HG02571 (cell line): ENCODE measurements around the gene ACBD4.

Experiments
- ATAC-seq: cut with Tn5 transposase; IDR thresholded peaks from one replicate; pipeline ENCODE4 v1.9.1; 2021; ENCODE audit warnings: mild to moderate bottlenecking, moderate library complexity; ENCODE audit not compliant: unreplicated experiment

Gene ACBD4

DNA sequence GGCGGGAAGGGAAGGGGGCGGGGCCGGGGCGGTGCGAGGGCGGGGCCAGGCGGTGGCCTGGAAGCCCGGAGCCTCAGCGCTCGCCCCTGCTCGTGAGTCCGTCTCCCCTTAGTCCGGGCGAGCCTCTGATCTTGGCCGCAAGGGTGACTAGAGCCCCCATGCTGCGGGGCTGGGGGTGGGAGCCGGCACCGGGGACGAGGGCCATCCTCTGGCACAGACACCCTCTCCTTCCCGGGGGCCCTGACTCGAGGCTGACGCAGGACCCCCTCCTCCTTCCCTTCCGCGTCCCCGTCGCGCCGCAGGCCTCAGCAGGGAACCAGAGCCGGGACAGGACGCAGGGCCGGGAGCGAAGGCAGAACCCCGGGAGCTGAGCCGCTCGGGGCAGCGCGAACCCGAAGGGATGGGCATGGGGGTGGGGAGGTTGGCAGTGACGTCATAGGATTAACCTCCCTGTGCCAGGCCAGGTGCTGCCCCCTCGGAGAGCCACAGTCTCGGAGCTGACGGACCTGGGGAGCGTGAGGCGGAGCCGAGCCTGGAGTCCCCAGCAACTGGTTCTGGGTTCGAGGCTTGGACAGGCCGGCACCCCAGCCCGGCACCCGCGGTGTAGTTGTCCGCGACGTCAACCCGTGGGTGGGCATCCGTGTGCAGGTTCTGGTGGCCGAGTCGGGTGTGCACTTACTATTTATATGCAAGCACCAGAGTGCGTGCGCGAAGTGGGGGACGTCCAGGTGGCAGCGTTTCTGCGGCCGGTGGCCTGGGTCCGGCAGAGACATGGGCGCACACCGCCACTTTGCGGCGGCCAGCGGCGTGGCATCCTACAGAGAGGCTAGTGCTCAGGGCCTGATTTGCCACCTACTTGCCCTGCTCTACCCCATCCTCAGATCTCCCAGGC lies 2.7 kb upstream of the ACBD4 start:
- ATAC-seq = peak; percentile 34

DNA sequence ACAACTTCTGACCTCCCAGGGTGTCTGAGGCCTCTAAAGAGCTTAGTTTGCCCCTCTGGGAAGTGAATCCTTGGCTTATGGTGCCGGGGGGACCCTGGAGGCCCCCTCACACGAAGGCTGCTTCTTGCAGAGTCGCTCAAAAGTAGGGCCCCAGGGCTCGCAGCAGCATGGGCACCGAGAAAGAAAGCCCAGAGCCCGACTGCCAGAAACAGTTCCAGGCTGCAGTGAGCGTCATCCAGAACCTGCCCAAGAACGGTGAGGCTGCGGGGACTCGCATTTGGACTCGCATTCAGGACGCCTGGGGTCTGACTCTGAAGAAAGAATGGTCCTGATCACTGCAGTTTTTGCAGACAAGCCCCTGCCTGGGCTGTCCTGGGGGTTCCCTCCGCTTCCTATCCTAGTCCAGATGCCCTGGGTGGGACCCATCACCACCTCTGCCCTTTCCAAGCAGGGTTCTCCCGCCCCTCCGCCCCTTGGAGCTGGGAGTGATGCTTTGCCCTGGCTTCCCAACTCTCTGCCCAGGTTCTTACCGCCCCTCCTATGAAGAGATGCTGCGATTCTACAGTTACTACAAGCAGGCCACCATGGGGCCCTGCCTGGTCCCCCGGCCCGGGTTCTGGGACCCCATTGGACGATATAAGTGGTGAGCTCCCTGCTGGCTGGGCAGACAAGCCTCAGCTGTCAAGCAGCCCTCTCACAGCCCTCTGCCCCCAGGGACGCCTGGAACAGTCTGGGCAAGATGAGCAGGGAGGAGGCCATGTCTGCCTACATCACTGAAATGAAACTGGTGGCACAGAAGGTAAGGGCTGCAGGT lies 698 bp downstream of the ACBD4 start:
- no peak for ATAC-seq

DNA sequence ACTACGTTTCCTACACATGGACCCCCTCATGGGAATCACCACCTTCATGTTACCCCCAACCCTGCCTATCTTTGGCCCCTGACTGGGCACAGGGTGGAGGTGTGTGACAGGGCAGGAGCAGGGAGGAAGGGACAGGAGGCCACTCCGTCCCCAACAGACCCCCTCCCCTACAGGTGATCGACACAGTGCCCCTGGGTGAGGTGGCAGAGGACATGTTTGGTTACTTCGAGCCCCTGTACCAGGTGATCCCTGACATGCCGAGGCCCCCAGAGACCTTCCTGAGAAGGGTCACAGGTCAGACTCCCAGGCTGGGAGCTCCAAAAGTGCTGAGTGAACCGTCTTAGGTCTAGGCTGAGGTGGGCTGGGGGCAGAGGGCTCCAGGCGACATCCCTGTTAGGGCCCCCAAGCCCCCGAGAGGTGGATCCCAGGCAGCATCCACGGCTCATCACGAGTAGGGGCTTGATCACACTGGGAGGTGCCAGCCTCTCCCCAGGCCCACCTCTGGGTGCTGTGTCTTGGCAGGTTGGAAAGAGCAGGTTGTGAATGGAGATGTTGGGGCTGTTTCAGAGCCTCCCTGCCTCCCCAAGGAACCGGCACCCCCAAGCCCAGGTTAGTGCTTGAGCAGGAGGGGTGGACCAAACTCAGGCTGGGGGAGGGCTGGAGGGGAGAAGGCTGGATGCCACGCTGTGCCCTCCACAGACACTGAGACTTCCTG lies 1.5 kb downstream of the ACBD4 start:
- no peak for ATAC-seq

DNA sequence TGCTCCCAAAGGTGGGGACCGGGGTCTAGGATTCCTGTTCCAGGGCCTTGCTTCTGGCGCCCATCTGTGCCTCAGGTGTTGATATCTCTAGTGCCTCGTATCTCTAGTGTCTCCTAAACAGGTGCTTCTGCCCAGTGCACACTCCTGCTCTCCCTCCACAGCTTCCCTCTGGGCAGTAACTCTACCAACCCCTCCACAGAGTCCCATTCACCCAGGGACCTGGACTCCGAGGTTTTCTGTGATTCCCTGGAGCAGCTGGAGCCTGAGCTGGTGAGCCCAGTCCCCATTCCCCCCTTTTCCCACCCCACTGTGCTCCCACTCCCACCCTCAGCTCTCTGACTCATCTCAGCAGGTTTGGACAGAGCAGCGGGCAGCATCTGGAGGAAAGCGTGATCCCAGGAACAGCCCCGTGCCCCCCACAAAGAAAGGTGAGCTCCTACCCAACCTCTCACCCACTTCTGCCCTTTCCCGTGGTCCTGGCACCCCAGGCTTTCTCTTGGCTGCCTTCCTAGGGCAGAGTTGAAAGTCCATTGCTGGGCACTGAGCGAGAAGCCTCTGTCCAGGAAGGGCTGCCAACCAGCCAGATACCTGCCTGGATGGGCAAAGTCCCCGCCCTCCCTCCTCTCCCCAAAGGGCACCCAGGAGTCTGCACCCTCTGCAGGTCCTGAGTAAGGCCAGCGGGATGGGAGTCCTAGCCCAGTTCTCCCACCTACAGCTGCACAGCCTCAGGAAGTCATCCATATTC lies 2.2 kb downstream of the ACBD4 start:
- no peak for ATAC-seq

DNA sequence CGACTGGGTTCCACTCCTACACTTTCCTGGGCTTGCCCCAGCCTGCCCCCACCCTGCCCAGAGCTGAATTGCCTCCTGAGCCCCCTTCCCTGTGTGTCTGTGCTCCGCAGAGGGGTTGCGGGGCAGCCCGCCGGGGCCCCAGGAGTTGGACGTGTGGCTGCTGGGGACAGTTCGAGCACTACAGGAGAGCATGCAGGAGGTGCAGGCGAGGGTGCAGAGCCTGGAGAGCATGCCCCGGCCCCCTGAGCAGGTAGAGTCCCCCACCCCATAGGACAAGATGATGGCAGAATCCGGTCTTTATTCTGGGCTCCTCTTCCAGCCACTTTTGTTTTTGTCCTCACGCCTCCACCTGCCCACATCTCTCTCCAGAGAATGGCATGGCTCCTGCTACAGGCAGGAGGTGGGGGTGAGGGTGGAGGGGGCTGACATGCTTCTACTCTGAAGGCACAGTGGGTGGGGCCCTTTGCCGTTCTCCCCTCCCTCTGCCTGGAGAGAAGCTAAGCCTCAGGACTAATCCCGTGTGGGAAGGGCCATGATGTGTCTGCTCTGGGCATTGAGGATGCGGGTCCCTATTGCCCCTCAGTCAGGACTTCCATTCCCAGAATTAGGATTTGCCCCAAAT lies 3.5 kb downstream of the ACBD4 start:
- no peak for ATAC-seq

DNA sequence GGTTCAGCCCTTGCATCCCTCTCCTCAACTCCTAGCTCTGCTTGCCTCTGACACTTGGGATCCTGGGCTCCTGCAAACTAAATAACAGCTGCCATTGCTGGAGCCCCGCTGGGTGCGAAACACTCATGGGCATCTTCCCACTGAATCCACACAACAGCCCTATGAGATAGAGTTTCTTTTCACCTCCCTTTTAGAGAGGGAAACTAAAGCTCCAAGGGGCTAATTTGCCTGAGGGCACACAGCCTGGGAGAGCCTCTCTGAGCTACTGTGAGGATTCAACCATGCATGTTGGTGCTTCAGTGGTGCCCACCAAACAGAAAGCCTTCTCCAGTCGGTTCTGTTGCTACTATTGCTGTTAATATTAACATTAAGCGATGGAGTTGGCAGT lies 4.0 kb downstream of the ACBD4 start:
- no peak for ATAC-seq

DNA sequence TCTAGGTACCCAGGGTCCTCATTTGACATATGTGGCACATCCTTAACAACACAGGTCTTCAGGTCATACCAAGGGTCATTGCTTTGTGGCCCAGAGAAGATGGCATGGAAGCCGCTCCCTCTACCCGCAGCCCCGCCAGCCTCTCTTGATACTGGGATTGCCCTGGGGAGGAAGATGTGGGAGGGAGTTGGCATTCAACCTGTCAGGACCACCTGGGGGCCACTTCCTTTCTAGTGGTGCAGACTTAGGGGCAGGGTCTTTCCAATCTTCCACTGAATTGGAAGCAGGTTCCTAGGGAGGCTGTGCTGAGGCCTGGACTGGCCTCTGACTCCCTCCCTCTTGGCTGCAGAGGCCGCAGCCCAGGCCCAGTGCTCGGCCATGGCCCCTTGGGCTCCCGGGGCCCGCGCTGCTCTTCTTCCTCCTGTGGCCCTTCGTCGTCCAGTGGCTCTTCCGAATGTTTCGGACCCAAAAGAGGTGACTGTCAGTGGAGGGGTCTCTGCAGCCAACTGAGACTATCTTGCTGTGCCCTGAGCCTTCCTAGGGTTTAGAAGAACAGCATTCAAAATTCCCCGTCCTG lies 7.7 kb downstream of the ACBD4 start:
- ATAC-seq = no peak

DNA sequence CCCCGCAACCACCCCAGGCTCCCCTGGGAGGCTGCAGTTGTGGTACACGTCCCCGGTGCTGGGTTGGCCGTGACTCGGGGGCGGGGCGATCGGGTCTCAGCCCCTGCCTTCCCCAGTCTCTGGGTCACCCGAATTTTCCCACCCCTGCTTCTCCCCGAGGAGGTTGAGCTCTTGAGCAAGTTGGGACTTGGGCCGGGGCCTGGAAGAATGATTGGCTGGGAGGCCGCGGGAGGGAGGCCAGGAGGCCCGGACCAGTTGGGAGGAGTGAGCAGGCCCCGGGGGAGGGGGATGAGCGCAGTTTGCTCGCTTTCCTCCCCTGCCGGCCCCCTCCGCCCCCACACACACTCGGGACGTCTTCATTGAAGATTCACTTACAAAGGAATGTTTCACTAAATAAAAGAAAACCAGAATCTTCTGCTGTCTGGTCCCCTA lies 8.3 kb downstream of the ACBD4 start:
- ATAC-seq = no peak

DNA sequence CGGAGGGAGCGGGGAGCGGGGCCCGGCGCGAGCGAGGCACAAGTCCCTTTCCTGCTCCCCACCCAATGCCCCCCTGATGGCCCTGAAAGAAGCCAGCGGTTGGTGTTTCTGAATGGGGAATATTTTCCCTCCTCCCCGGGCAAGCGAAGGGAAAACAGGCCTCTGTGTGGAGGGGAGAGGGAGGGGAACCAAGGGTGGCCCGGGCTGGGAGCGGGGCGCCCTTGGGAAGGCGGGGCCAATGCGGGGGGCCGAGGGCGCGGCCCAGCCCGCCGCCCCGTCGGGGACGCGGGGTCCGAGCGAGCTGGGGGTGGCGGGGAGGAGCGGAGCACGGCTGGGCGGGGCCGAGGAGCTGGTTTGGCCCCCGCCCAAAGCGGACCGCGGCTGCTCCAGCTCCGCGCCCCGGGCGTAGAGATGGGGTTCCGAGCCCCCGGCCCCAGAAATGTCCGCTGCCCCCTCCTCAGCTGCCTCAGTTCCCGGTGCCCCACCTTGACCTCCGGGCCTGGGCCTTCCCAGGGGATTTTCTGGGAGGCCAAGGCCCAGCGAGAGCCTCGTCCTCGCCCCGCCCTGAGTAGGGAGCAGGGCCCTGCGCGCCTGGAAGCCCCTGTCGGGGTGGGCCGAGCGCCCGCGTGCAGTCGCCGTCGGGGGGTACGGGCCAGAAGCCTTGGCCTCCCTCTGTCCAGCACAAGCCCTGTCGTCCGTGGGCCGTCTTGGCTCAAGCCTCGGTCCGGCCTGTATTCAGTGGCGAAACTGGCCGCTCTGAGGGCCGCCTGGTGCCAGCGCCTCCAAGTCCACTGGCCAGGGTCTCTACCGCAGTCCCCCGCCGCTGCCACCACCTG lies 8.9 kb downstream of the ACBD4 start:
- no peak for ATAC-seq

DNA sequence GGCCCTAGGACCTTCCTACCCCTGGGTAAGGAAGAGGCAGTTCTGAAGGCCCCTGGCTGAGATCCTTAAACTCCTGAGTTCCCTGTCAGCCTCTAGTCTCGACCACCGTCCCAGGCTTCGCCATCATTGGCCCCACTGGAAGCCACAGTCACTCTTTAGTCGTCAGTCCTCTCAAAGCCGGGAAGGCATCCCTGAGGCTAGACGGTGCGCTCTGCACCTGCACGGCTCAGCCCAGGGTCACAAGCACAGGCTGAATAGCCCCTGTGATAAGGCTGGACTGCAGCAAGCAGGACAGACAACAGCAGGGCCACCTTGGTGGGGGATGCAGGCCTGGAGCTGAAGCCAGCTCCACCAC lies 9.5 kb downstream of the ACBD4 start:
- no peak for ATAC-seq

DNA sequence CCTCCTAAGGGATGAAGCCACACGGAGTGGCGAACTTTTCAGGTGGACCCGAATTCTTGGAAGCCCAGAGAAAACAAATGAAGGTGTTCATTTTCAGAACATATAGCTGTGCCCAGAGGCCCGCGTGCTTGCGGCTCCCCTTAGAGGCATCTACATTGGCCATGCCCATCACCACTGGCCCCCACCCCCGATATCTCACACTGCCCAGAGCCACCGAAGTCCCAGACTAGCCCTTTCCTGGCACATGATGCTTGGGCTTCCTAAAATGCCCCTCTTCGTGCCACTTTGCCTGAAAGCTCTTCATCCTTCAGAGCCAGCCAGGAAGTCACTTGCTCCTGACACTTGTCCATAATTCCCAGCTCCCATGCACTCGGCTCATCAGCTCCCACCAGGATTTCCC lies 10.7 kb downstream of the ACBD4 start:
- no peak for ATAC-seq

DNA sequence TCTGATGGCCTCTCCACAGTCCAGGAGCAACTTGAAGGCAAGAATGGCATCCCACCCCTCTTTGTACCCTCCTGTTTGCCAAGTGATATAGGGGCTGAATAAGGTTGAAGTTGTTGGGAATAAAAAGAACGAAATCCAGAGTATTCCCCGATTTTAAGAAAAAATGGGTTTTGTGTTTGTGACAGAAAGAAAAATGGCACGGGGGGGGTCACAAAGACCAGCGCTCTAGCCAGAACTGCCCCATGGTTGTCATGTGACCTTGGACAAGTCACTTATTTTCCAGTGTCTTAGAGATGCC lies 11.1 kb downstream of the ACBD4 start:
- no peak for ATAC-seq

DNA sequence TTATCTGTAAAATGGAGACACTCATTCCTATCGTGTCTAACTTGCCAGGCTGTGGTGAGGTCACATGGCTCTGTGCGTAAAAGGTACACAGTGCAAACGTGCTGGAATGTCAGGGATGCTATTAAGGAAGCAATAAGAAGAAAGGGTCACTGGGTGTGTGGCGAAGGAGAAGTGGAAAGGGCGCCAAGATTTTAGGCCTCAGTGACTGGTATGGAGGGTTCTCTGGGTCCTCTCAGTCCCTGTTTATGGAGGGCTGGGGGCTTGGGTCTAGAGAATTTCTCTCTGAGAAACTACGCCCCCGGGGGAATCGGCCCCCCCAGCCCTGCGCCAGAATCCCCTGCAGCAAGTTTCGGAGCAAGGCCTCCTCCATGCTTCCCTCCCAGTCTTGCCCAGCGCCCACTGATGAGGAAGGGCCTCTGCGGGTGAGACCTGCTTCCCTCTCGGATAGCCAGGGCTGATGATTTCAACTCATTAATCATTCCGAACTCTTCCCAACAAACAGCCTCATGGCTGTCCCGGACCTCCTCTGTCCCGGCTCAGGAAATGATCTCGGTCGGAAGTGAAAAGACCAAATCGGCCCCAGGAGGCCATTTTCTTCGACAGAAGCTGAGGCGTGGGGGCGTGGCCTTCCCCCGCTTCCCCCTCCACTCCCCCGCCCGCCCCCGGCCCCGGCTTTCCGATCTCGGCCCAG lies 11.5 kb downstream of the ACBD4 start:
- no peak for ATAC-seq

DNA sequence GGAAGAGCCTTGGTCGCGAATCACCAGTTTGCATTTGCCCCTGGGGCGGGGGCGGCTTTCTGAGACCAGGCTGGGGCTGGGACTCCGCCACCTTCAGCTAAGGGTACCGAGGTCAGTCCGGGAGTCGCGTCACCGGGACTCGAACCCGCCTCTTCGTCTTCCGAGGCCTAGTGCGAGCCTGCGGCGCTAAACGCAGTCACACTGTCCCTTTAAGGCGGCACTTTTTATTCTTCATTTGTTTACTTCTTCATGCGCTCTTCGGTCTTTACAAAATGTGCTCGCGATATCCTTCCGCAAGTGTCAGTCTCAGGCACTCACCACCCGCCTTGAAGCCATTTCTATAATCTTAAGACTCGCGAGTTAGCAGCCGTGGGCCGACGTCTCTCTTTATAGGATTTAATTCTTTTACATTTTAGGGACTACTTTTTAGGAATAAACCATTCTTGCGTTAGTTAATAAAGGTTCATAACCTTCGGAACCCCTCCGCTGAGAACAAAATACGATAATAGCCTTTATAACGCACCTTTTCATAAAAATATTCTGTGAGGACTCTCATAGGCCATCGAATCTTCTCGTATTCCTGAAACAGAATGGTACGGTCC lies 12.2 kb downstream of the ACBD4 start:
- no peak for ATAC-seq

DNA sequence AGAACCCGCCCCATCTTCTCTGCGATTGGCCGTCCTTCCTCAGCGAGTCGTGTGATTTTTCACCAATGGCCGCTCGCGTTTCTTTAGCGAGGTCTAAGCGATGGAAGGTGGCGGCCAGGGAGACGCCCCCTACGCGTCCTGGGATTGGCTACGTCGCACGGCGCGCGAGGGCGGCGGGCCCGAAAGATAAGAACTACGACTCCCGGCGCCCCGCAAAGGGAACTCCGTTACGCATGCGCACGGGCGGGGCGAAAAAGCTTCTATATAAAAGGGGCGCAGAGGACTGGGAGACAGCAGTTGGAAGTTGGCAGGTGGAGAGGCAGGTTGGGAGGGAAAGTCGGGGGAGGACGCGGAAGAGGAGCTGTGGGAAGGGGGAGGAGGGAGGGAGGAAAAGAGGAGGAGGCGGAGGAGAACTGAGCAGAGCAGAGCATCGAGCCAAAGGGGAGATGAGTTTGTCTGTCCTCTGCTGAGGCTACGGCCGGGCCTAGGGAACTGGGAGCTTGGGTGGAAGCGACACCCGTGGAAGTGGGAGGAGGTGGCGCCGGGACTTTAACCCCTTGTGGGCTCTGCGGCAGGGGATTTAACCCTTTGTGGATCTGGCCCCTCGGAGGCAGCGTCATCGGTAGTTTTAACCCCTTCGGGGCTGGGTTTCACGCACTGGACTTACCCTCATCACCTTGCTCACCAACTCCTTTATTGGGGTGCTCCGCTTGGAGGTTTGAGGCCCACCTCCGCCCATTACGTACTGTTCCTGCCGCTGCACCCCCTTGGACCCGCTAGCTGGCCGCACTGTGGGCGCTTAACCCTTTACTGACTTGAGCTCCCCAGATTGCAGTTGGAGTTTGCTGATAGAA lies 12.9 kb downstream of the ACBD4 start, which contains the start of gene HEXIM1:
HEXIM1 (plus strand) TSS at position 293 of the 854 bp plus-strand sequence. CDS start 716 bp downstream, outside the sequence.
- ATAC-seq = peak; percentile 62

DNA sequence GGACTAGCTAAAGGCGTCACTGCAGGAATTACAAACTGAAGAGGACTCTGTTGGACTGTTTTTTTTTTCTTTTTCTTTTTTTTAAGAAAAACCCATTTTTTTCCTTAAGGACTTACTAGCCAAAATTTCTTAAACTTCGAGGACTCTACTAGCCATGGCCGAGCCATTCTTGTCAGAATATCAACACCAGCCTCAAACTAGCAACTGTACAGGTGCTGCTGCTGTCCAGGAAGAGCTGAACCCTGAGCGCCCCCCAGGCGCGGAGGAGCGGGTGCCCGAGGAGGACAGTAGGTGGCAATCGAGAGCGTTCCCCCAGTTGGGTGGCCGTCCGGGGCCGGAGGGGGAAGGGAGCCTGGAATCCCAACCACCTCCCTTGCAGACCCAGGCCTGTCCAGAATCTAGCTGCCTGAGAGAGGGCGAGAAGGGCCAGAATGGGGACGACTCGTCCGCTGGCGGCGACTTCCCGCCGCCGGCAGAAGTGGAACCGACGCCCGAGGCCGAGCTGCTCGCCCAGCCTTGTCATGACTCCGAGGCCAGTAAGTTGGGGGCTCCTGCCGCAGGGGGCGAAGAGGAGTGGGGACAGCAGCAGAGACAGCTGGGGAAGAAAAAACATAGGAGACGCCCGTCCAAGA lies 13.7 kb downstream of the ACBD4 start:
- ATAC-seq = no peak
